ENCODE data around the gene CYB5R3.
"Not testable (repeated sequence)": the region's sequence is repeated elsewhere in the genome, so short reads cannot be mapped to it uniquely, and the experiment has no call there.

DNA sequence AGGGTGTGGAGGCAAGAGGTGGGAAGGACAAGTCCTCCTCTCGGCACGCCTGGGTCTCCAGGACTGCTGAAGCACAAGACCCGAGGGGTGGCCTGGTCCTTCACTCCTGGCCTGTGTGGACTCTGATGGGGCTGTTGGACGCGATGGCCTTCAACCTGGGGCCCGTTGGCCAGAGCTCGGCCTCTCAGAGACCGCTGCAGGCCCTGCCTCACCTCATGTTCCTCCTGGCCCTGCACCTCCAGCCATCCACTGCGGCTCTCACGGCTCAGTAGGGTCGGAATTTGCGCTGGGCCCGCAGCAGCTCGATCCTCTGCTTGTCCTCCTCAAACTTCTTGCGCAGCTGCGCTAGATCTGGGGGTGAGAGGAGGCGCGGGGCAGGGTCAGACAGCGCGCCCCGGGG, 74.7 kb downstream of the CYB5R3 start:
- TF ChIP-seq, protein P1, sequence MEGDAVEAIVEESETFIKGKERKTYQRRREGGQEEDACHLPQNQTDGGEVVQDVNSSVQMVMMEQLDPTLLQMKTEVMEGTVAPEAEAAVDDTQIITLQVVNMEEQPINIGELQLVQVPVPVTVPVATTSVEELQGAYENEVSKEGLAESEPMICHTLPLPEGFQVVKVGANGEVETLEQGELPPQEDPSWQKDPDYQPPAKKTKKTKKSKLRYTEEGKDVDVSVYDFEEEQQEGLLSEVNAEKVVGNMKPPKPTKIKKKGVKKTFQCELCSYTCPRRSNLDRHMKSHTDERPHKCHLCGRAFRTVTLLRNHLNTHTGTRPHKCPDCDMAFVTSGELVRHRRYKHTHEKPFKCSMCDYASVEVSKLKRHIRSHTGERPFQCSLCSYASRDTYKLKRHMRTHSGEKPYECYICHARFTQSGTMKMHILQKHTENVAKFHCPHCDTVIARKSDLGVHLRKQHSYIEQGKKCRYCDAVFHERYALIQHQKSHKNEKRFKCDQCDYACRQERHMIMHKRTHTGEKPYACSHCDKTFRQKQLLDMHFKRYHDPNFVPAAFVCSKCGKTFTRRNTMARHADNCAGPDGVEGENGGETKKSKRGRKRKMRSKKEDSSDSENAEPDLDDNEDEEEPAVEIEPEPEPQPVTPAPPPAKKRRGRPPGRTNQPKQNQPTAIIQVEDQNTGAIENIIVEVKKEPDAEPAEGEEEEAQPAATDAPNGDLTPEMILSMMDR (IDR thresholded peaks at IDR 0.05; ENCODE audit: low read depth, low read length, missing input control) = not testable (repeated sequence)
- TF ChIP-seq, protein P2, sequence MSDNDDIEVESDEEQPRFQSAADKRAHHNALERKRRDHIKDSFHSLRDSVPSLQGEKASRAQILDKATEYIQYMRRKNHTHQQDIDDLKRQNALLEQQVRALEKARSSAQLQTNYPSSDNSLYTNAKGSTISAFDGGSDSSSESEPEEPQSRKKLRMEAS (IDR thresholded peaks at IDR 0.05) = not testable (repeated sequence)
- TF ChIP-seq YY1 (IDR thresholded peaks at IDR 0.05); TAF1 (conservative IDR thresholded peaks at IDR 0.05): not testable (repeated sequence)
- TF ChIP-seq, protein P3, sequence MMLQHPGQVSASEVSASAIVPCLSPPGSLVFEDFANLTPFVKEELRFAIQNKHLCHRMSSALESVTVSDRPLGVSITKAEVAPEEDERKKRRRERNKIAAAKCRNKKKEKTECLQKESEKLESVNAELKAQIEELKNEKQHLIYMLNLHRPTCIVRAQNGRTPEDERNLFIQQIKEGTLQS (IDR thresholded peaks at IDR 0.05) = not testable (repeated sequence)

All from liver (tissue), 3 donors.